ENCODE data around the gene LRRC74A.

LRRC74A gene

GRCh38 chr14:76810953-76811400 lies 15.2 kb upstream of the LRRC74A start:
- peak; percentile 24 to 41 for DNase-seq

GRCh38 chr14:76811561-76811960 lies 14.6 kb upstream of the LRRC74A start:
- no peak for DNase-seq

GRCh38 chr14:76812093-76812421 lies 14.2 kb upstream of the LRRC74A start:
- DNase-seq, result peak in 1 of 2 experiments; percentile 1

GRCh38 chr14:76812422-76813383 lies 13.5 kb upstream of the LRRC74A start, which contains the start of gene ANGEL1:
Gene ANGEL1 (minus strand): TSS chr14:76812882. CDS start chr14:76812827, 55 bp downstream.
- peak; percentile 79 to 82 for DNase-seq

GRCh38 chr14:76814726-76815645 lies 11.2 kb upstream of the LRRC74A start:
- no peak for DNase-seq

GRCh38 chr14:76820700-76821099 lies 5.5 kb upstream of the LRRC74A start:
- no peak for DNase-seq

GRCh38 chr14:76827696-76828296 lies 1.6 kb downstream of the LRRC74A start:
- no peak for DNase-seq

- DNase-seq, result no peak
Observed at GRCh38 chr14:76828339-76829012, 2.3 kb downstream of the LRRC74A start.

GRCh38 chr14:76829013-76829365 lies 2.8 kb downstream of the LRRC74A start:
- no peak for DNase-seq

GRCh38 chr14:76829650-76830421 lies 3.6 kb downstream of the LRRC74A start:
- DNase-seq, result no peak

GRCh38 chr14:76830556-76830955 lies 4.3 kb downstream of the LRRC74A start:
- no peak for DNase-seq

- peak; percentile 7 to 20 for DNase-seq
Observed at GRCh38 chr14:76832503-76832988, 6.3 kb downstream of the LRRC74A start.

GRCh38 chr14:76833011-76833410 lies 6.8 kb downstream of the LRRC74A start:
- no peak for DNase-seq

- no peak for DNase-seq
Observed at GRCh38 chr14:76834241-76834661, 8.0 kb downstream of the LRRC74A start.

- no peak for DNase-seq
Observed at GRCh38 chr14:76836029-76836630, 9.9 kb downstream of the LRRC74A start.

- DNase-seq, result no peak
Observed at GRCh38 chr14:76837524-76837923, 11.3 kb downstream of the LRRC74A start.

- DNase-seq, result no peak
Observed at GRCh38 chr14:76842414-76842813, 16.2 kb downstream of the LRRC74A start.

GRCh38 chr14:76844223-76844622 lies 18.0 kb downstream of the LRRC74A start:
- DNase-seq, result peak in 1 of 2 experiments; percentile 27

GRCh38 chr14:76846331-76847047 lies 20.3 kb downstream of the LRRC74A start:
- peak; percentile 63 to 65 for DNase-seq

GRCh38 chr14:76848879-76849278 lies 22.7 kb downstream of the LRRC74A start:
- DNase-seq, result no peak
